SH-SY5Y (cell line): Measurements from ENCODE around the gene FREM1.

ENCODE experiments used
- GATA2 ChIP-seq: IDR thresholded peaks from 2 replicates; pipeline ENCODE4 v1.6.1; 2011; ENCODE audit warnings: mild to moderate bottlenecking, low read depth, low read length
- GATA3 ChIP-seq: IDR thresholded peaks from 2 replicates; pipeline ENCODE4 v1.6.1; 2011; ENCODE audit warnings: low read depth, mild to moderate bottlenecking, low read length, moderate library complexity

- TF ChIP-seq GATA3 (no peak), GATA2 (no peak)
Observed at GRCh38 chr9:14932231-14932630, 22.0 kb upstream of the FREM1 start.
